Activated naive CD4-positive, alpha-beta T cell (primary cell): ENCODE measurements around the gene GDE1.
"Not testable (repeated sequence)": the region's sequence is repeated elsewhere in the genome, so short reads cannot be mapped to it uniquely, and the experiment has no call there.

Experiments used
- DNase-seq, 4 experiments: peaks; one replicate each; lab custom pipeline; 2025; lab: John Stamatoyannopoulos, UW

The GDE1 gene, protein sequence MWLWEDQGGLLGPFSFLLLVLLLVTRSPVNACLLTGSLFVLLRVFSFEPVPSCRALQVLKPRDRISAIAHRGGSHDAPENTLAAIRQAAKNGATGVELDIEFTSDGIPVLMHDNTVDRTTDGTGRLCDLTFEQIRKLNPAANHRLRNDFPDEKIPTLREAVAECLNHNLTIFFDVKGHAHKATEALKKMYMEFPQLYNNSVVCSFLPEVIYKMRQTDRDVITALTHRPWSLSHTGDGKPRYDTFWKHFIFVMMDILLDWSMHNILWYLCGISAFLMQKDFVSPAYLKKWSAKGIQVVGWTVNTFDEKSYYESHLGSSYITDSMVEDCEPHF

DNA sequence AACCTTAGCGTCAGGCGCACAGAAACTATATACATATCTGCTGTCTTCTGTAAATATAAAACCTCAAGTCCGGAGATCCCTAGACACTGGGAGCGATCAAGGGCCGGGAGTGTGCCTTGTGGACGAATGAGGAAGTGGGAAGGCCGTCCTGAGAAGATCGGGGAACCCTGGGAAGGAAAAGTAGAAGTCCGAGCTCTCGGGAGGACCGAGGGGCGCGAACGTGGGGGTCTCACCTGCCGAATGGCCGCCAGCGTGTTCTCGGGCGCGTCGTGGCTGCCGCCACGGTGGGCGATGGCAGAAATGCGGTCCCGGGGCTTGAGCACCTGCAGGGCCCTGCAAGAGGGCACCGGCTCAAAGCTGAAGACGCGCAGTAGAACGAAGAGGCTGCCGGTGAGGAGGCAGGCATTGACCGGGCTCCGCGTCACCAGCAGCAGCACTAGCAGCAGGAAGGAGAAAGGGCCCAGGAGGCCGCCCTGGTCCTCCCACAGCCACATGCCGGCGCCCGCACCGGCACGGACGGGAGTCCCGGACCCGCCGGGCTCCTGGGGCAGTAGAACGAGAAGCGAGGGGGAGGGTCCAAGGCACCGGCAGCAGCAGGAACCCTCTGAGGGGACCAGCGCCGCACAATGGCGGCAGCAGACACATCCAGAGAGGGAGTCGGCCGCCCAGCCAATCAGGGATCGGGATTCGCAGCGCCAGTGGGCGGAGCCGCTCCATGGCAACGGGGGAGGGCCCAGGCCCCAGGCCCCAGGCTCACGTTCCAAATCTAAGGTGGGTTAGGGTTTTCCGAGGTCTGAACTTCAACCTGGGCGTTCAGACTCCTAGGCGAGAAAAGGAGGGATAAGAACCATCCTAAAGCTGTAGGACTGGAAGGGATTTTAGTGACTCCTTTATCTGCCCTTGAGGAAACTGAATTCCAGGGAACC lies at the start of gene GDE1:
TSS of gene GDE1 (minus strand) at position 628 of the 926 bp plus-strand sequence. CDS start at position 494, 134 bp downstream.
- DNase-seq = peak; percentile 80 to 91 (median 84)

DNA sequence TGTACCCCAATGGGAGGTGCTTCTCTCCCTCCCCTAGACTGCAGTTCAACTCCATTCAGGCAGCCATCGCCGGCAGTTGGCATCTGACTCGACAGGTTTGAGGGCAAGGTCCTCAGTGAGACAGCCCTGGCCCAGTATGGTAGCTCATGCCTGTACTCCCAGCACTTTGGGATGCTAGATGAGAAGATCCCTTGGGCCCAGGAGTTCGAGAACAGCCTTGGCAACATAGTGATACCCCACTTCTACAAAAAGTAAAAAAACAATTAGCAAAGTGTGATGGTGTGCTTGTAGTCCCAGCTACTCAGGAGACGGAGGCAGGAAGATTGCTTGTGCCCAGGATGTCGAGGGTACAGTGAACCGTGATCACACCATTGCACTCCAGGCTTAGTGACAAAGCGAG lies 45.7 kb upstream of the GDE1 start:
- DNase-seq = no peak

DNA sequence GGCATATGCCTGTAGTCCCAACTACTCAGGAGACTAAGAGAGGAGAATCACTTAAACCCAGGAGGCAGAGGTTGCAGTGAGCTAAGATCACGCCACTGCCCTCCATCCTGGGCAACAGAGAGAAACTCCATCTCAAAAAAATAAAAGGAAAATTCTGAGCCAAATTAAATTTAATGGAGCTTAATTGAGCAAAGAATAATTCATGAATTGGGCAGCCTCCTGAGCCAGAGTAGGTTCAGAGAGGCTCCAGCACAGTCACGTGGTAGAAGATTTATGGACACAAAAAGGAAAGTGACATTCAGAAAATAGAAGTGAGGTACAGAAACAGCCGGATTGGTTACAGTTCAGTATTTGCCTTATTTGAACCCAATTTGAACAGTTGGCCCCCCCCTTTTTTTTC lies 44.5 kb upstream of the GDE1 start:
- DNase-seq = no peak

DNA sequence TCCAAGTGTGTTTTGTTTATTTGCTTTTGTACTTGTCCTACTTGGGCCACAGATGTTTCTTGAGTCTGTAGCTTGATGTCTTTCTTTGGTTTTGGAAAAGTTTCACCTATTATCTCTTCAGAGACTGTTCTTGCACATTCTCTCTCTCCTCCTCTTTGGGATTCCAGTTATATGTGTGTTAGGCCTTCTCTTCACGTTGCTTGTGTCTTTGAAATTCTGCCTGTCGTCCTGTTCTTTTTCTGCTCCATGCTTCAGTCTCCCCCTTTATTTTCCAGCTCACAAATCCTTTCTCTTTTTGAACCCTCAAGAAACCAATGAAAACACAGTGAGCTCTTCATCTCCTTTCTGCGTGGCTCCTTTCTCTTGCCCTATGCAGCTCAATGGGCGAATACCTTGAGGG lies 41.5 kb upstream of the GDE1 start:
- DNase-seq = no peak

DNA sequence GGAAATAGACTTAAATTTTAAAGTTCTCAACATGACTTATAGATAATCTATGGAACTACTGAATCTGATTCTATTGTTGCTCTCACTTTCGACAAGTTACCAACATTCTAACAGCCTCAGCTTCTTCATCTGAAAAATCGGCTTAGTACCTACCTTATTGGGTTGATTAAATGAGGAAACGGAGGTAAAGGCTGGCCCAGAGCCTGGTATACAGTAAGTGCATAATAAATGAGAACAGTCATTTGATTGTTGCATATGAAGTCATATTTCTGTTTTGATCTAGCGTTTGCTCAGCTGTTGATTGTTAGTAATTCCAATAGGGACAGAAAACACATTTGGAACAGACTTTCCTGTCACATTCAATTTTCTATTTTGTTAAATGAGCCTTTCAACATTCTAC lies 38.2 kb upstream of the GDE1 start:
- DNase-seq = no peak

DNA sequence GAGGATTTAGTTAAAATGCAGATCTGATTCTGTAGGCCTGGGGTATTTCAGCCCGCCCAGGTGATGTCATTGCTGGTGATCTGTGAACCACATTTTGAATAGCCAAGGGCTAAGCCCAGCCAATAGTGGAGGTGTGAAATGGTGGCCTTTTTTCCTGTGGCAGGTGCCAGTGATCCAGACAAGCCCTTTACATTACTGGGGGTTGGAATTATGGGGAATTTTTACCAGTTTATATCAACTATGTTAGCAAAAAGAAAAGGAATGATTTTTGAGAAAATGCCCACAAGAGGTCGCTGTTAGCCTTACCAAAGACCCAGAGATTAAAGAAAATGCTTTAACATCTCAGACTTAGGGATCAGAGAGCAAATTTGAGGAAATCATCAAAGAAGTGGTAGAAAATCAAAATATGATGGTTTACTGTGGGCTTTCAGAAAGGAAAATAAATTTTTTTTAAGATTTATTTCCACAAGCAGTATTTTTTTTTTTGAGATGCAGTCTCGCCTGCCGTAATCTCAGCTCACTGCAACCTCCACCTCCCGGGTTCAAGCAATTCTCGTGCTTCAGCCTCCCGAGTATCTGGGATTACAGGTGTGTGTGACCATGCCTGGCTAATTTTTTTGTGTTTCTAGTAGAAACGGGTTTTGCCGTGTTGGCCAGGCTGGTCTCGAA lies 37.5 kb upstream of the GDE1 start:
- DNase-seq = no peak

DNA sequence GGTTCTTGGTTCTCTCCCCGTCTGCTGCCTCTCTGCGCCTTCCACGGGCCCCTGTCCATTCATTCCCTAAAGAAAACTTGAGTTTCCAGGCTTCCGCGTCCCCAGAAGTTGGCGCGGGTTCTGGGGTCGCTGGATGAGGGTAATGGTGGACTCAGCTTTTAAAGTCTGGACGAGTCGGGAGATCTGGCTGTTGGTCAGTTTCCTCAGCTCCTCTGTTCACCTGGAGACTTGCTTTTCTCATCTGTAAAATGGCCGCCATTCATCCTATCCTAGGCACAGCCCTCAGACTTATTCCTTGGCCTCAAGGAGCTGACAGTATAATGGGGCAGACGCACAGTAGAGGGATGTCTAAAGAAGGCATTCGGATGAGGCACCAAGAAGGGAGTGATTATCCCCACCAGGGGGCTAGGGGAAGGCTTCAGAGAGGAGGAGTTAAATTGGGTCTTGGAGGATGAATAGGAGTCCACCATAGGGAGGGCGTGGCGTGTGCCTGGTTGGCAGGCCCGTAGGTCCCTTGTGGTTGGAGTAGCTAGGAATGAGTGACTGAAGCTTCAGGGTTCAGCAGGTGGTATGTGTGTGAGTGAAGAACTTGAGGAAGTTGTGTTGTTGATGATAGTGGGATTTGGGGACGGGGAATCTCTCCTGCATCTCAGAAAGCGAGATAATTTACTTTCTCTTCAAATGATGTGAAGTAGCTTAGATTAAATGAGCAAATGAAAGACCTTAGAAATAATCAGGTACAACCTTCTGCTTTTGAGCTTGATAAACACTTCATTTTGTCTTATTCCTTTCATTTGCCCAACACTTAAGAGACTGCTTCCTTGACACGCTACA lies 34.3 kb upstream of the GDE1 start:
- no peak for DNase-seq

DNA sequence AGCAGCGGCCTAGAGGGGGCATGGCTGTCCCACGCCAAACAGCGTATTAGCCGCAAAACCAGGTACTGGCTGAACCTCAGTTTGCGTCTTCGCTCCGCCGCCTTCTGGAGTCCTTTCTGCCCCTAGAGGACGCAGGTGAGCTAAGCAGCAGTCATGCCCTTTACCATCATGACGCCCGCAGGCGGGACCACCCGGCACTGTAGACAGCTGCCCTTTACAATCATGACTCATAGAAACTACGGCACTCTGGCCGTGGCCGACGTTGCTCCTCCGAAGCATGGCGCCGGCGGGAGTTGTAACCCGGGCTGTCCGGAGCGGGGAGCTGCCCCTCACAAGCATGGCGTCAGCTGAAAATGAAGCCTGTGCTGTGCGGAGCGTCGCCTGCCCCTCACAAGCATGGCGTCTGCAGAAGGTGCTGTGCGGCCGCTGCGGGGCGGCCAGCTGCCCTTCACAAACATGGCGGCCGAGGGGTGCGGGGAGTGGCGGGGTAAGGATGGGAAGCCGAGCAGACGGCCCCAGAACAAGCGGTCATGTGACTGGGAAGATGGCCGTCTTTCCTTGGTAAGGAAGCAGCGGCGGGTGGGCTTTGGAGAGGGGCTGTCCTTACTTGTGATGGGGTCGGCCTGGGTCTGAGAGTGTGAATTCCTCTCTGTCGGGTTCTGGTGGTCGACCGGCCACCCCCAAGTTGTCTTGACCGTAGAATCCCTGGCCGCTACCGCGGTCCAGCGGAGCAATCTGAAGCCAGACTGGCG lies 33.5 kb upstream of the GDE1 start, which contains the start of gene VPS35L:
TSS of gene VPS35L (plus strand) at position 518 of the 752 bp plus-strand sequence. CDS start at position 545, 27 bp downstream.
- DNase-seq = peak; percentile 83 to 92 (median 86)

DNA sequence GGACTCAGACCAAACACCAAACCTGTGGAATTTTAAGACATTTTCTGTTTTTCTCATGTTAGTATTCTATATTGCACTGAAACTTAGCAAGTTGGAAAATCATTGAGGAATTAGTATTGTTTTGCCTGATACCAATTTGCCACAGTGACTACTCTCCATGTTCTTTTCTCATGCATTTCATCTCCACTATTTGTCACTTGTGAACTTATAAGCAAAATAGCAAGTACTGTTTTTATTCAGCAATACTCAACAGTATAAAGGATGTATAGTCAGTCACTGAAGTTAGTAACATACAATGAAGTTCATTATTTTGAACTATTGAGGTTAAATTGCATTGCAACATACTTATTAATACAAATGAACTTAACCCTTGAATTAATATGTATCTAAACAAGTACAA lies 27.8 kb upstream of the GDE1 start:
- DNase-seq = no peak

DNA sequence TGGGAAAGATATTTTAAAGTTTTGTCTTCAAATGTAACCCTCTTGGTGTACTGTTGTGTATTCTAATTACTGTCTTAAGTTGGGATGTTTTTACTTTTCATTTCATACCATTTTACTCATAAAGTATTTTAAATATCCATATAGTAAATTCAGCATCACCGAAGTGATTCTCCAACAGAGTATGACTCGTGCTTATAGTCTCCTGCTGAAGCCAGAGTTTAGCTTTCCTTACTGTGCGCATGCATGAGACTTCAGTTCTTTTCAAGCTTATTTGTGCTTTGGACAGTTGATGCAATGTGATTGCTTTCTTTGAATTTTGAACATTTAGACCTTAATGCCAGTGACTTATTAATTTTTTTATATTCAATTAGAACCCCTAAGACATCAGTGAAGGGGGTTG lies 26.2 kb upstream of the GDE1 start:
- no peak for DNase-seq

DNA sequence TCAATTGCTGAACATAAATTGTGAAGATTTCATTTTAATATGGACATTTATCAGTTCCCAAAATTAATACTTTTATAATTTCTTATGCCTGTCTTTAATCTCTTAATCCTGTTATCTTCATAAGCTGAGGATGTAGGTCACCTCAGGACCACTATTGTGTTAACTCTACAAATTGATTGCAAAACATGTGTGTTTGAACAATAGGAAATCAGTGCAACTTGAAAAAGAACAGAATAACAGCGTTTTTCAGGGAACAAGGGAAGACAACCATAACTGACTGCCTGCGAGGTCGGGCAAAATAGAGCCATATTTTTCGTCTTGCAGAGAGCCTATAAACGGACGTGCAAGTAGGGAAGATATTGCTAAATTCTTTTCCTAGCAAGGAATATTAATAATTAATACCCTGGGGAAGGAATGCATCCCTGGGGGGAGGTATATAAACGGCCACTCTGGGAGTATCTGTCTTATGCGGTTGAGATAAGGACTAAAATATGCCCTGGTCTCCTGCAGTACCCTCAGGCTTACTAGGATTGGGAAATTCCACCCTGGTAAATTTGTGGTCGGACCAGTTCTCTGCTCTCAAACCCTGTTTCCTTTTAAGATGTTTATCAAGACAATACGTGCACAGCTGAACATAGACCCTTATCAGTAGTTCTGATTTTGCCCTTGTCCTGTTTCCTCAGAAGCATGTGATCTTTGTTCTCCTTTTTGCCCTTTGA lies 21.5 kb upstream of the GDE1 start:
- DNase-seq = not testable (repeated sequence)

DNA sequence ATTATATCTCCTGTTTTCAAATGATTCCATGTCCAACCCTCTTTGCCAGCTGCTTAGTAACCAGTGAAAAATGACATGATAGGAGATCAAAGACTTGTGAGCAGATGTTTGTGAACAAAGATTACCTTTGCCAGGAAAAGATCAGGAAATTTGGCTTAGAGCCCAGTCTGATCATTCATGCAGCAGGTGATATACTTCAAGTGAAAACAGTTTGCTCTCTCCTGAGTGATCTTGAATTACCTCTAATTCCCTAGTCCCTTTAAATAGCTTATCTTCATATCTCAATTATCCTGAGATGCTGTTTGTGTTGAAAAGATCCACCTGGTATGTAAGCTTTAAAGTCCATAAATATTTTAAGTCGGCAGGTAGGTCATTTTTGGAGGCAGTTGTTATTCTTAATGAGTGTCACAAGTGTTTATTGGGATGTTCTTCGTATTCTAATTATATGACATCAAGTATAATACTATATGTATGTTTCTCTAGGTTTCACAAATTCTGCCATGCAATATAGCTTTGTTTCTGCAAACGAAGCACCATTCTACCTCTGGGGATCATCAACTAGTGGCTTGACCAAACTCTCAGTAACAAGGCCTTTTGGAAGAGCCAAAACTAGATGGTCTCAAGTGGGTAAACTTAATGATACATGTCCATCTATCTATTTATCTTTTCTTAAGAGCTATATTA lies 20.4 kb upstream of the GDE1 start:
- no peak for DNase-seq

DNA sequence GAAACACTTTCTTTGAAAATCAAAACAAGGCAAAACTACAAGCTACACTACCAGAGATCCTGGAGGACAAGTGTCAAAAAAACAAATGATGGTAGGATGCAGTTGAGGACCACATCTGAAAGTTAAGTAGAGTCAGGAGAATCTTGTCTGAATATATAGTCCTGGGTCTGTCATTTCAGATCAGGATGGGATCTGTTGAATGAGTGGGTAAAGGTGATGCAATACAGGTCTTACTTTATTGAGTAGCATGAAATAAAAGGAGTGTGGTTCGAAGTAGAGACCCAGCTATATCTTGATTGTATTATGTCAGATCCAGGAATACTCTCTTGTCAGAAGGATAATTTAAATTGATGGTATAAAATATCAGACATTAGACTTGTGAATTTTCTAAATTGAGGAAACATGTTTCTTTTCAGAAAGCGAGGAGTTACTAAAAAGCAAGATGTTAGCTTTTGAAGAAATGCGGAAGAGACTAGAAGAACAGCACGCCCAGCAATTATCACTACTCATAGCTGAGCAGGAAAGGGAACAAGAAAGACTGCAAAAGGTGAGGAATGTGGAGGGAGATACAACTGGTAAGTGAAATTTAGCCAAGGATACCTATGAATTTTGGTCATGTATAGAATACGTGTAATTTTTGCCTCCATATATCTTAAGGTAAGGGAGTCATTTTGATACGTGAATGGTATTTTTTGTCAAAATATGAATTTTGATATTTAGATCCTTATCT lies 18.5 kb upstream of the GDE1 start:
- no peak for DNase-seq

DNA sequence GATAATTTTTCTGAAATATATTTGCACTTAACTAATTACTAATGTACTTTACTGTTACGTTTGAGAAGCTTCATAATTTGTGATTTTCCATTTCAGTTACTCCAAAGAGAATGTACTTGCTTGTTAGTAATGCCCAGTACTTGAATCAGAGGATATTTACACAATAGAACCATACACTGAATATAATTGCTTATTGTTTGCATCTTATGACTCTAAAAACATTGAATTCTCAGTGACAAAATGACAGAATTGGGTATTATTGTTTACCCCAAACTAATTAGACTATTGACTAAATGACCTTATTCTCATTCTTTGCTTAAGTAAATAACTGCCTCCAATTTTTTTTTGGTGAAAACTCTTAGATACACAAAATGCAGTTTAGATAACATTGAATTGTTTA lies 10.7 kb upstream of the GDE1 start:
- no peak for DNase-seq

DNA sequence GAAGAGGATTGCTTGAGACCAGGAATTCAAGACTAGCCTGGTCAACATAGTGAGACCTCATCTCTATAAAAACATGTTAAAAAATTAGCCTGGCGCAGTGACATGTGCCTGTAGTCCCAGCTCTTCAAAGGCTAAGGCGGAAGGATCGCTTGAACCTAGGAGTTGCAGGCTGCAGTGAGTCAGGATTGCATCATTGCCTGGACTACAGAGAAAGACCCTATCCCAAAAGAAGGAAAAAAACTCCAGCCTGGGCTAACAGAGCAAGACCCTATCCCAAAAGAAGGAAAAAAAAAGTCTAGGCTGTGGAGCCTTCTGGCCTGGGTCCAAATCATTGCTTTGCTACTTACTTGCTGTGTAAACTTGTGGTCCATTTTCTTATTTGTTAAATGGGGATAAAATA lies 6.8 kb upstream of the GDE1 start:
- no peak for DNase-seq

DNA sequence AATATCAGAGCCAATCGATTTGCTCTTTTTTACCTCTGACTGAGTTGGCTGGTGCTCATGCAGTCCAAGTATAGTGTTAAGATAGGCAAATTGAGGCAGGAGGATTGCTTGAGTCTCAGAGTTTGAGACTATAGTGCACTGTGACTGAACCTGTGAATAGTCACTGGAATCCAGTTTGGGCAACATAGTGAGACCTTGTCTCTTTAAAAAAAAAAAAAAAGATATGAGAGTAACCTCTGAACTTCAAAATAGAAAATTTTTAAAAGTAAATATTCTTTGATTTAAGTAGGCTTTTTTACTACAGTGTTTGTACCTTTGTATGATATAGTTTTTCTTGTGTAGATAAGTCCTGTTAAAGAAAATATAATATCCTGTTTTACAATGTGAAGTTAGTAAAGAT lies 5.3 kb upstream of the GDE1 start:
- no peak for DNase-seq

DNA sequence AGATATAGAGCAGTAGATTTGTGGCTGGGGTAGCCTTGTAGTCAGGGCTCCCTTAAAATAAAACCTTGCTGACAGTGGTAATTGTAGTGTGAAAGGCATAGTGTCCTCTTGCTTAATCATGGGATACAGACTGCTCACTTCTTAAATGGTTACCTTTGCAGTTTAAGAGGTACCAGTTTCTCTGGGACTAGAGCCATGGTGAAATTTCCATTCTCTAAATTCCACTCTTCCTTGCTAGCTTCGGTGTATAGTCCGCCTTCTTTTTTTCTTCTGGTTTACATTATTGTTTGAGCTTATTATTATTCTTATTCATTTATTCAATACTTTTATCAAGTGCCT lies 3.5 kb upstream of the GDE1 start:
- DNase-seq = no peak

DNA sequence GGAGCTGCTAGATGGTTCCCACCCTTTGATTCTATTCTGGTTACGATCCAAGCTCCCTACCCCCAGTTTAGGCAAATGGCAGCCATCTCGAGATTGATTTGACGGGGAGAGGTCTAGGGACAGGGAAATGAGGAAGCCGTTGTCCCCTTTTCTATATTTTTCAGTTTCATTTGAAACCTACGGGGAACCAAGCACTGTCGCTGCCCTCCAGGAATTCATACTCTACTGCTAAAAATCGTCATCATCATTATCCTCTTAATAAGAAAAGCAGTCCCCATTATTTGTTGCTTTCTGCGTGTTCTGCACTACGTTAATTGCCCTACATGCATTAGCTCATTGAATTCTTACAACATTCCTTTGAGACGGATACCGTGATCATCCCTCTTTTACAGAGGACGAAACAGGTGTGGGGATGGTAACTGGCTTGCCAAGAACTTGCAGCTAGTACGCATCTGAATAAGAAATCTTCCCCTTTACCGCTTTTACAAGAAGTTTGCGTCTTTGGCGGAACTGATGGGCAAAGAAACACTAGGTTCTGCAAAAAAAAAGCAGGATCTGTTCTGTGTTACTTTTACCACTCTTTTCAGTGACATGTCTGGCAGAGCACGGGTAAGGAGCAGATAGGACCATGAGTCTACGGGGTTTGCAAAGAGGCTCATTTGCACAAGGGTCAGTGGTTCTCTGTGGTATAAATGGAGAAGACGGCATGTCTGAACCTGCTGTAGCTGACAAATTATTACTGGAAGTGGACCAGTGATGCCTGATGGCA lies 2.9 kb upstream of the GDE1 start:
- no peak for DNase-seq

DNA sequence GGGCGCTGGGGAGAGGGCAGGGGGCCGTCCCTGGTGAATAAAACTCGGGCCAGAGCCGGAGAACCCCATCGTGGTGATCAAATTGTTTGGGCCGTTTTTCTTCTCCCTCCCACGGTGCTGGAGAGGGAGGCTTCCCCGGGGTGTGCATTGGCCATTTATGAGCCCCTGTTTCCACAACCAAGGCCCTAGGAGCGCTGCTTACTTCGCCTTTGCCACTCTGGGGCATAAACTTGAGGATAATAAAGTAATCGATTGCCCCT lies 2.4 kb upstream of the GDE1 start:
- no peak for DNase-seq
